GM21786 (cell line): ENCODE measurements around the gene GJC1.

ENCODE experiments used
- ATAC-seq: cut with Tn5 transposase; IDR thresholded peaks from one replicate; pipeline ENCODE4 v1.9.1; 2021; ENCODE audit not compliant: unreplicated experiment

Gene GJC1

GRCh38 chr17:44829523-44830358 is at the start of gene GJC1:
Gene GJC1, minus strand, starts transcription at chr17:44830287. Its CDS starts 24,470 bp downstream, at chr17:44805817.
- ATAC-seq = no peak

- no peak for ATAC-seq
Measured at GRCh38 chr17:44879376-44879775, 49.3 kb upstream of the GJC1 start.

GRCh38 chr17:44878627-44879221 is 48.6 kb upstream of the GJC1 start:
- no peak for ATAC-seq

GRCh38 chr17:44877121-44877520 is 47.0 kb upstream of the GJC1 start:
- no peak for ATAC-seq

GRCh38 chr17:44875761-44876160 is 45.7 kb upstream of the GJC1 start:
- ATAC-seq = no peak

- no peak for ATAC-seq
Measured at GRCh38 chr17:44872131-44872768, 42.2 kb upstream of the GJC1 start.

- ATAC-seq = no peak
Measured at GRCh38 chr17:44871556-44871955, 41.5 kb upstream of the GJC1 start.

GRCh38 chr17:44867841-44868240 is 37.8 kb upstream of the GJC1 start:
- ATAC-seq = no peak

GRCh38 chr17:44865931-44866330 is 35.8 kb upstream of the GJC1 start:
- no peak for ATAC-seq

- ATAC-seq = no peak
Measured at GRCh38 chr17:44865231-44865660, 35.2 kb upstream of the GJC1 start.

- ATAC-seq = no peak
Measured at GRCh38 chr17:44864831-44865230, 34.7 kb upstream of the GJC1 start.

- ATAC-seq = no peak
Measured at GRCh38 chr17:44863061-44863918, 33.2 kb upstream of the GJC1 start.

GRCh38 chr17:44862278-44862914 is 32.3 kb upstream of the GJC1 start:
- ATAC-seq = no peak

- ATAC-seq = no peak
Measured at GRCh38 chr17:44859701-44860100, 29.6 kb upstream of the GJC1 start.

GRCh38 chr17:44854192-44854591 is 24.1 kb upstream of the GJC1 start:
- ATAC-seq = no peak

- no peak for ATAC-seq
Measured at GRCh38 chr17:44850612-44851011, 20.5 kb upstream of the GJC1 start.

- ATAC-seq = no peak
Measured at GRCh38 chr17:44850025-44850424, 19.9 kb upstream of the GJC1 start.

- no peak for ATAC-seq
Measured at GRCh38 chr17:44848961-44849489, 18.9 kb upstream of the GJC1 start.

- no peak for ATAC-seq
Measured at GRCh38 chr17:44848257-44848795, 18.2 kb upstream of the GJC1 start.

- ATAC-seq = no peak
Measured at GRCh38 chr17:44847586-44847985, 17.5 kb upstream of the GJC1 start, which contains the start of gene HIGD1B. Gene HIGD1B, plus strand, starts transcription at chr17:44847883. Its CDS starts 270 bp downstream, at chr17:44848153.
